ENCODE results near the gene SNX20. TPM values are rescaled to one million over a fixed set of nuclear protein-coding genes. Genes with fewer than 3 reads are reported as not detected.

SNX20 gene
- total and polyA plus RNA-seq, 4 experiments from 2014 or later = 62.5 to 106 (median 89.5) TPM

DNA sequence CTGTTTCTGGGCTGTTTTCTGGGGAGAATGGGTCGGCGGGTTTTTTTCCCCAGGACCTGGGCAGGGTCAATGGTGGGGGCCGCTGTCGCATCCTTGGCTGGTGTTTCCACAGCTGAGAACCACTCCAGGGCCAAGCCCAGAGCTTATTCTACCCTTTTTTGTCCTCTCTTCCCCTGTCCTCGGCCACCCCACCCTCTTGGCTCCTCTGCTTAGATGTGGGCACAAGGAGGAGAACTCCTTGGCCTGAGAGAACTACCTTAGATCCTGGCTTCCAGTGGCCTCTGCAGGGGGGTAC is 16.3 kb upstream of the SNX20 start:
- H3K4me1 ChIP-seq (ENCODE audit: insufficient read depth, low read length) = peaks cover 82% of the 10 kb centered on the region
- no peaks in the 10 kb centered on the region for H3K27me3 Mint-ChIP-seq
- H3K27me3 ChIP-seq (ENCODE audit: insufficient read depth, low read length) = no peaks in the 10 kb centered on the region
- H3K36me3 Mint-ChIP-seq = peaks cover 7 to 20% of the 10 kb centered on the region in 2 donors
- peaks cover 0 to 2% (median 0%) of the 10 kb centered on the region in 8 donors for H3K9me3 Mint-ChIP-seq
- peak overlapping the region; percentile 85 to 99 (median 95) for H3K27ac Mint-ChIP-seq
- H3K4me3 Mint-ChIP-seq = peak overlapping the region; percentile 87 to 96 (median 93)
- peak overlapping the region; percentile 88 for H3K27ac ChIP-seq (ENCODE audit: low read depth, low read length)
- no peaks in the 10 kb centered on the region for H3K36me3 ChIP-seq (ENCODE audit: insufficient read depth, low read length)
- ChIA-PET CTCF (ENCODE audit: partially characterized antibody) (interaction anchor here (1.0 to 5.2 kb wide), 16 partner anchors 11 to 672 kb away, joined by 3 to 28 read pairs (median 4); partner anchors contain the start of genes CNEP1R1 and SNX20), POLR2A (ENCODE audit: partially characterized antibody) (interaction anchor here (1.2 to 8.8 kb wide), 10 partner anchors 11 to 49 kb away, joined by 3 to 226 read pairs (median 12); partner anchors contain the start of genes CYLD and SNX20)
- peak overlapping the region; percentile 48 to 89 for H3K4me3 ChIP-seq (ENCODE audit: low read length in 2 of 2)
- H3K4me1 Mint-ChIP-seq = peaks cover 57 to 92% (median 82%) of the 10 kb centered on the region in 4 donors
- H3K9me3 ChIP-seq (ENCODE audit: control insufficient read depth in 1 of 2, low read length in 2 of 2) = no peaks in the 10 kb centered on the region
- intact Hi-C loops (cut with micrococcal nuclease) = no loop called here
- DNase-seq = no peak

DNA sequence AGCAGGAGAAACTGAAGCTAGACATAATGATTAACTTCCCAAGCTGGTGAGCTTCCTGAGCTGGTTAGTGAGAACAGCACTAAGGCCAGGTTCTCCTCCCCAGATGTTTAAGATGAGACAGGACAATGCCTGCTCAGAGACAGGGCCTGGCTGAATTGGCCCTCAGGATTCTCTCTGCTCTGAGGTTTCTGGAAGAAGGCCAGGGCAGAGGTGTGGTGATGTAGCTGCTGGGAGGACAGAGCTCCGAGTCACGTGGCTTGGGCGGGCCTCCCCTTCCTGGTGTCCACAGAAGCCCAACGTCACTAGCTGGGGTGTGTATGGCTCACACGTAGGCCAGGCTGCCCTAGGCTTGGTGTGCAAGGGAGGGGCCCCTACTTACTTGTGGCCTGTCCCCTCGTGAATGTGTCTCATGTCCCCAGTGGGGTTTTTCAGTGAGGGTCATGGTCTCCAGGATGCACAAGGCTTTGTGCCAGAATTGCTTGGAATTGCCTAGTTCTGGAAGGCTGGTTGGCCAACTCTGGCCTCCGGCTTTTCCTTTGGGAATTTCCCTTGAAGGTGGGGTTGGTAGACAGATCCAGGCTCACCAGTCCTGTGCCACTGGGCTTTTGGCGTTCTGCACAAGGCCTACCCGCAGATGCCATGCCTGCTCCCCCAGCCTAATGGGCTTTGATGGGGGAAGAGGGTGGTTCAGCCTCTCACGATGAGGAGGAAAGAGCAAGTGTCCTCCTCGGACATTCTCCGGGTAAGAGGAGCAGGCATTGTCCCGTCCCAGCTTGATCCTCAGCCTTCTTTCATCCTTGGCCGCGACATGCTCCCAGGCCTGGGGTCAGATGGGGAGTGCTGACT is 15.7 kb upstream of the SNX20 start:
- Histone ChIP-seq H3K36me3 (ENCODE audit: insufficient read depth, low read length) (no peaks in the 10 kb centered on the region), H3K4me1 (ENCODE audit: insufficient read depth, low read length) (peaks cover 79% of the 10 kb centered on the region), H3K27ac (ENCODE audit: low read depth, low read length) (peak overlapping the region; percentile 88), H3K9me3 (ENCODE audit: control insufficient read depth in 1 of 2, low read length in 2 of 2) (no peaks in the 10 kb centered on the region), H3K4me3 (ENCODE audit: low read length in 2 of 2) (peak overlapping the region; percentile 48 to 89), H3K27me3 (ENCODE audit: insufficient read depth, low read length) (no peaks in the 10 kb centered on the region)
- CTCF ChIA-PET (ENCODE audit: partially characterized antibody) = interaction anchor here (0.9 to 5.2 kb wide), 14 partner anchors 11 to 672 kb away, joined by 3 to 28 read pairs (median 4); partner anchors contain the start of genes CNEP1R1 and SNX20
- Mint-ChIP-seq H3K9me3 (peaks cover 0 to 4% (median 0%) of the 10 kb centered on the region in 8 donors), H3K27me3 (no peaks in the 10 kb centered on the region), H3K27ac (peak overlapping the region; percentile 85 to 99 (median 95)), H3K36me3 (peaks cover 6 to 19% of the 10 kb centered on the region in 2 donors), H3K4me3 (peak overlapping the region; percentile 87 to 96 (median 93)), H3K4me1 (peaks cover 60 to 93% (median 81%) of the 10 kb centered on the region in 4 donors)
- peak; percentile 67 to 90 (median 71) for DNase-seq
- POLR2A ChIA-PET (ENCODE audit: partially characterized antibody) = interaction anchor here (0.8 to 8.8 kb wide), 12 partner anchors 12 to 84 kb away, joined by 3 to 226 read pairs (median 6); partner anchors contain the start of genes CYLD and SNX20
- intact Hi-C loops (cut with micrococcal nuclease) = loop anchor here (1.0 kb wide), 1 partner anchor 11 kb away; no protein-coding TSS in a partner anchor

DNA sequence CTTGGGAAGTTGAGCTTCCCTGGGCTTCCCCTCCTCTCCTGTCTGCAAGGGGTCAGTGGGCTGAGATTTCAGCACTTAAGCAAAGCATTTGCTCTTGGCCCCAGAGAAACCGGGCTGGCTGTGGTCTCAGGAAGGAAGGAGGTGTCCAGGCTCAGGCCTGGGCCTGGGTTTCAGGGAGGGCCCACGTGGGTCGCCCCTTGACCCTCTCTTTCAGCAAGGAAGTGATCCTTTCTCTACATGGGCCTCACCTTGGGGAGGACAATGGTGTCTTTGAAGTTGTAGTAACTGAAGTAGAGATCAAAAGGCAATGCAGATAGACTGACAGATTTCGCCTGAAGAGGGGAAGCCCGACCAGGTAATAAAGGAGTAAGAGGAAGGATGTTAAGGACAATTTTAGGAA is 15.0 kb upstream of the SNX20 start:
- no peaks in the 10 kb centered on the region for H3K36me3 ChIP-seq (ENCODE audit: insufficient read depth, low read length)
- peak overlapping the region; percentile 88 for H3K27ac ChIP-seq (ENCODE audit: low read depth, low read length)
- Mint-ChIP-seq H3K36me3 (peaks cover 4 to 19% of the 10 kb centered on the region in 2 donors), H3K9me3 (peaks cover 0 to 3% (median 0%) of the 10 kb centered on the region in 8 donors), H3K27ac (peak overlapping the region; percentile 85 to 99 (median 95)), H3K4me1 (peaks cover 60 to 88% (median 76%) of the 10 kb centered on the region in 4 donors), H3K27me3 (no peaks in the 10 kb centered on the region), H3K4me3 (peak overlapping the region; percentile 0 to 96 (median 82))
- CTCF ChIA-PET (ENCODE audit: partially characterized antibody) = interaction anchor here (0.9 to 5.2 kb wide), 10 partner anchors 10 to 671 kb away, joined by 3 to 28 read pairs (median 4); partner anchors contain the start of genes CNEP1R1 and SNX20
- H3K27me3 ChIP-seq (ENCODE audit: insufficient read depth, low read length) = no peaks in the 10 kb centered on the region
- H3K4me3 ChIP-seq (ENCODE audit: low read length in 2 of 2) = peak overlapping the region; percentile 48 to 89
- DNase-seq = peak in 1 of 5 donors; percentile 42
- peaks cover 79% of the 10 kb centered on the region for H3K4me1 ChIP-seq (ENCODE audit: insufficient read depth, low read length)
- POLR2A ChIA-PET (ENCODE audit: partially characterized antibody) = interaction anchor here (0.8 to 8.8 kb wide), 8 partner anchors 14 to 85 kb away, joined by 3 to 226 read pairs (median 12); partner anchors contain the start of genes CYLD and SNX20
- intact Hi-C loops (cut with micrococcal nuclease) = loop anchor here (1.0 kb wide), 1 partner anchor 11 kb away; no protein-coding TSS in a partner anchor
- H3K9me3 ChIP-seq (ENCODE audit: control insufficient read depth in 1 of 2, low read length in 2 of 2) = no peaks in the 10 kb centered on the region

DNA sequence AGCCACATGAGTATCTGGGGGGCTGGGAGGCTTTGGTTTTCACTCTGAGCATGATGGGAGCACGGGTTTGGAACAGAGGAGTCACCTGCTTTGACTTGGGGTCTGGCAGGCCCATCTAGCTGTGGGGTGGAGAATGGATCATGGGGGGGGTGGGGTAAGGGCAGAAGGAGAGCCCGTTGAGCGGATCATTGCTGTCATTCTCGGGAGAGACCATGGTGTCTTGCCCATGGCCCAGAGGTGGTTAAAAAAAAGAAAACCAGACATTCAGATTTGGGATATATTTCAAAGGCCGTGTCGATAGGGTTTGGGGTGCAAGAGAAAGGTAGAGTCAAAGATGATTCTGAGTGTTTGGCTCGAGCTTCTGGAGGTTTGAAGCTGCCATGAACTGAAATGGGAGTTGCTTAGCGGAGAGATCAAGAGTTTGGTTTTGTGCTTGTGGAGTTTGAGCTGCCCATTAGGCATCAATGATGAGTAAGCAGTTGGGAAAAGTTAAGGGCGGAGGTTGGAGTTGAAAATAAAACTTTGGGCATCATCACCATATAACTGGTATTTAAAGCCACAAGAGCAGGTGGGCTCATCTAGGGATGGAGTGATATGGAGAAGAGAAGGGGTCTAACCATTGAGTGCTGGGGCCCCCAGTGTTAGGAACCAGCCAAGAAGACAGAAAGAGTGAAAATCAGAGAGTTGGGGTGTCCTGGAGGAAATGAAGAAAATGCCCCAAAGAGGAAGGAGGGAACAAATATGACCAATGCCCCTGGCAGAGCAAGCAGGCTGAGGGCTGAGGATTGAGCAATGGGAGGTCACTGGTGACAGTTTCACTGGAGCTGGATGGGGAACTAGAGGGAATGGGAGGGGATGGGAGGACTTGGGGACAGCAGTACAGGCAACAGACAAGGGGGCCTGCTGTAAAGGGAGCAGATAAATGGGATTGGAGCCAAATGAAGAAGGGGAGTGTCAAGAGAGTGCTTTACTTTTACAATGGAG is 14.2 kb upstream of the SNX20 start:
- H3K27ac Mint-ChIP-seq = peak overlapping the region; percentile 54 to 99 (median 95)

DNA sequence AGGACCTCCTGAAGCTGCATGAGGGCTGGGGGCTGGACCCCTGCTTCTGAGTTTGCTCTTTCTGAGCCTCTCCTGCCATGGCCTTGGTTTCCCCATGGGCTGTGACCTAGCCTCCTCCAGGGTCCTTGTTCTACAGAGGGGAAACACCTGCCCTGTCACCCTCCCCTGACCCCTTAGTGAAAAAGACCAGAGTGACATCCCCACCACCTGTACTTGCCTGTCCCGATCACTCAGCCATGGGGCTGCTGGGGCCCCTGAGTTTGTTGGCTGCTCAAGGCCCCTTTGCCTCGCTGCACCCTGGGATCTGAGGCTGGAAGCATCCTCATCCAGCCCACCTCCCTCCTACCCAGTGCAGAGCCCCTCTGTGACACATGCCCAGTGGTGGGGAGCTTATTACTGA is 13.1 kb upstream of the SNX20 start:
- Histone ChIP-seq H3K27ac (ENCODE audit: low read depth, low read length) (peak overlapping the region; percentile 63), H3K4me1 (ENCODE audit: insufficient read depth, low read length) (peaks cover 66% of the 10 kb centered on the region), H3K9me3 (ENCODE audit: control insufficient read depth in 1 of 2, low read length in 2 of 2) (no peaks in the 10 kb centered on the region), H3K4me3 (ENCODE audit: low read length in 2 of 2) (peak overlapping the region; percentile 68 to 69), H3K27me3 (ENCODE audit: insufficient read depth, low read length) (no peaks in the 10 kb centered on the region), H3K36me3 (ENCODE audit: insufficient read depth, low read length) (no peaks in the 10 kb centered on the region)
- H3K4me1 Mint-ChIP-seq = peaks cover 57 to 77% (median 63%) of the 10 kb centered on the region in 4 donors
- ChIA-PET CTCF (ENCODE audit: partially characterized antibody) (interaction anchor here (1.0 to 5.2 kb wide), 10 partner anchors 7 to 112 kb away, joined by 3 to 28 read pairs (median 4); partner anchors contain the start of genes CYLD and SNX20), POLR2A (ENCODE audit: partially characterized antibody) (interaction anchor here (1.4 to 8.8 kb wide), 6 partner anchors 12 to 52 kb away, joined by 5 to 226 read pairs (median 8); partner anchors contain the start of genes CYLD and SNX20)
- H3K9me3 Mint-ChIP-seq = peaks cover 0 to 3% (median 0%) of the 10 kb centered on the region in 8 donors
- DNase-seq = no peak
- peak overlapping the region; percentile 80 to 91 (median 88) for H3K4me3 Mint-ChIP-seq
- peaks cover 0 to 9% of the 10 kb centered on the region in 2 donors for H3K36me3 Mint-ChIP-seq
- H3K27me3 Mint-ChIP-seq = no peaks in the 10 kb centered on the region
- intact Hi-C loops (cut with micrococcal nuclease) = no loop called here
- peak overlapping the region; percentile 14 to 99 (median 93) for H3K27ac Mint-ChIP-seq

More for the DNA sequence above, 14.2 kb upstream of the SNX20 start:
- Mint-ChIP-seq H3K4me1 (peaks cover 62 to 88% (median 73%) of the 10 kb centered on the region in 4 donors), H3K9me3 (peaks cover 0 to 3% (median 0%) of the 10 kb centered on the region in 8 donors), H3K27me3 (no peaks in the 10 kb centered on the region), H3K36me3 (peaks cover 0 to 15% of the 10 kb centered on the region in 2 donors), H3K4me3 (peak overlapping the region; percentile 13 to 96 (median 88))
- DNase-seq = no peak
- H3K36me3 ChIP-seq (ENCODE audit: insufficient read depth, low read length) = no peaks in the 10 kb centered on the region
- H3K27ac ChIP-seq (ENCODE audit: low read depth, low read length) = peak overlapping the region; percentile 88
- ChIA-PET POLR2A (ENCODE audit: partially characterized antibody) (interaction anchor here (1.7 to 8.8 kb wide), 8 partner anchors 13 to 51 kb away, joined by 6 to 226 read pairs (median 14); partner anchors contain the start of genes CYLD and SNX20), CTCF (ENCODE audit: partially characterized antibody) (interaction anchor here (0.8 to 5.2 kb wide), 11 partner anchors 9 to 111 kb away, joined by 3 to 28 read pairs (median 3); partner anchors contain the start of genes CYLD and SNX20)
- peaks cover 77% of the 10 kb centered on the region for H3K4me1 ChIP-seq (ENCODE audit: insufficient read depth, low read length)
- H3K27me3 ChIP-seq (ENCODE audit: insufficient read depth, low read length) = no peaks in the 10 kb centered on the region
- no peaks in the 10 kb centered on the region for H3K9me3 ChIP-seq (ENCODE audit: control insufficient read depth in 1 of 2, low read length in 2 of 2)
- H3K4me3 ChIP-seq (ENCODE audit: low read length in 2 of 2) = no peak overlapping the region
- intact Hi-C loops (cut with micrococcal nuclease) = no loop called here

Measured in CD4-positive, alpha-beta memory T cell (primary cell).